Astrocyte of the spinal cord (primary cell): Measurements from ENCODE around the gene ARMC12.

Experiments used
- DNase-seq: peaks from one replicate; pipeline ENCODE4 v3.0.0; 2011; ENCODE audit warnings: low read depth, low spot score
- H3K4me3 ChIP-seq: 2 replicates; pipeline ENCODE4 v1.5.1; 2011; ENCODE audit warnings: low read depth, mild to moderate bottlenecking, low read length, moderate library complexity
- CTCF ChIP-seq: IDR thresholded peaks from 2 replicates; pipeline ENCODE4 v1.5.1; 2012; ENCODE audit warnings: low read depth, mild to moderate bottlenecking, low read length, inconsistent platforms
- in situ Hi-C: cut with HindIII; loops from 2 replicates; pipeline ENCODE4 v1.10.0; 2017; ENCODE audit warnings: low sequenced_read_pairs

The ARMC12 gene

GRCh38 chr6:35788423-35788982 lies 51.7 kb downstream of the ARMC12 start:
- in situ Hi-C loops, result no loop called here
- DNase-seq, result no peak
- H3K4me3 ChIP-seq, result no peak overlapping the region
- TF ChIP-seq CTCF, result no peak

GRCh38 chr6:35790683-35791082 lies 53.9 kb downstream of the ARMC12 start:
- TF ChIP-seq CTCF, result no peak
- DNase-seq, result no peak
- in situ Hi-C loops, result no loop called here
- H3K4me3 ChIP-seq, result no peak overlapping the region

DNA sequence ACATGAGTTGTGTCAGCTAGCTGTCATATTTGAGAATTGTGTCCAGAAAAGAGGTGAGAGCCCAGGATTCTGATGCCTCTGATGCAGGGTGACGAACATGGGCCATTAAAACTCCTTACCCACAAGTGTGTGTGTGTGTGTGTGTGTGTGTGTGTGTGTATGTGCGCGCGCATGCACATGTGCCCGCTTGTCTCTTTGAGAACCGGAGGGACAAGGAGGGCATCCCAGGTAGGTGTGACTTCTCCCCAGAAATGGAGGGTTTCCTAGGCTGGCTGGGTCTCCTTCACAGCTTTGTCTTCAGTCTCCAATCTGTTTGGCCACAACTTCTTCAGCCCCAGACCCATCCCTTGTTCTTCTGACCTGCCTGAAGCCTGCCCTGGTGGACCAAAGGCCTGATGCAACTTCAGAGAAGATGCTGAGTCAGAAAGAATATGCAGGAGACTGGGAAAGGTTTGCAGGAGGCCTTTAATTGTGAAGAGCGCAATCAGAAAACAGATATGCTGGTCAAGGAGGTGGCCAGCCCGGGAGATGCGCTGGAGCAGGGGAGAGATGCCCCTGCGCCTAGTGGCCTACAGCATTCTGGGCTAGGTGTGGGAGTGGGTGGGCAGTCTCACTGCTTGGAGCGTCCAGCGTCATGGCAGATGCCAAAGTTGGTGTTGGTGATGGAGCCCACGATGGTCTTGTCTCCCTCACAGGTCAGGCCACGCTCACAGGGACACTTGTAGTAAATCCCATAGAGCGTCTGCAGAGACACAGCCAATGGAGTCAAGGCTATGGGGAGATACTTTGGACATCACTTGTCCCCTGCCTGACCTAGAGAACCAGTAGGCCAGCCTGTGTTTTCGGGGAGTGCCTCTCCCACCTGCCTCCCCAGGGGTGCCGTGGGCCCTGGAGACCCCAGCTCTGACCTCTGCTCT lies 58.0 kb downstream of the ARMC12 start:
- no peak for DNase-seq
- no peak overlapping the region for H3K4me3 ChIP-seq
- in situ Hi-C loops, result no loop called here
- no peak for TF ChIP-seq CTCF

DNA sequence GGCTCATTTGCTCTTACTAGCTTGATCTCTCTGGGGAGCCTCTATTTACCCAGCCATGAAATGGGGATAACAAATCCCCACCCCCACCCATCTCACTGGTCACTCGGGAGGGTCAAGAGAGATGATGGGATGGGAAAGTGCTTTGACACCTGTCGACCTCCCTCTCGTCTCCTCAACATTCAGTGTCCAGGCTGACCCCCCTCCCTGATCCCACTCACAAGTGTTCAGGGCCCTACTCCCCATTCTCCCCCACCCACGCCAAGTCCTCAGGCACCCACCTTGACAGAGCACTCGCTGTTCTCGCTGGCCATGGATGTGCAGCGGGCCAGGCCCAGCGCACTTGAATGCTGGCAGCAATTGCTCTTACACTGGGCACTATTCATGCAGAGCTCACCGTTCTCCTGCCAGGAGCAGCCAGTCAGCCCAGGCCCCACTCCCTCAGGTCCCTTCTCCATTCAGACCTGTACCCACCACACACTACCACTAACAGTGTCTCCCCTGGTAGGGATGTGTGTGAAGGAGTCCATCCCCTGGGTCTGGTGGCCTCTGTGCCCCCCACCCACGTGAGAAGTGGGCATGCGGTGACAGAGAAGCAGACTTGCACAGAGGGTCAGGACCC lies 58.7 kb downstream of the ARMC12 start:
- no peak for DNase-seq
- in situ Hi-C loops, result no loop called here
- TF ChIP-seq CTCF, result no peak
- no peak overlapping the region for H3K4me3 ChIP-seq

DNA sequence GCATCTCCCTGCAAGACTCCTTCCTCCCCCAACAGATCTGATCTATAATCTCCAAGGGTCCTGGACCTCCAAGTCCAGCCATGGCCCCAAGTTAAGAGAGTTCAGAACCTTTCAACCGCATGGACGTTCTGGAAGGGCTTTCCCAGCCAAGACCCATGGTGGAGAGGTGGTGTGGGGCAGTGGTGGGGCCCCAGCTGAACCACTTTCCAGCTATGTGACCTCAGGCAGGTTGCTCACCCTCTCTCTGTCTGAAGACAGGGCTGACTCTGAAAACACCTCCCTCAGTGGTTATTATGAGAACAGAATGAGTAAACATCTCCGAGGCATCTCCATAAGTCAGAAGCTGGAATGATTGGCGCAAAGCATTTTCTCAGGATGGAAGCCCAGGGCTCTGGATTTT lies 59.4 kb downstream of the ARMC12 start:
- no peak overlapping the region for H3K4me3 ChIP-seq
- in situ Hi-C loops, result no loop called here
- DNase-seq, result no peak
- no peak for TF ChIP-seq CTCF

GRCh38 chr6:35797837-35798526 lies 61.1 kb downstream of the ARMC12 start:
- TF ChIP-seq CTCF, result no peak
- in situ Hi-C loops, result no loop called here
- DNase-seq, result no peak
- no peak overlapping the region for H3K4me3 ChIP-seq
